Breast epithelium (tissue), 3 donors: Measurements from ENCODE around the gene PRKG1.

Experiments used
- CTCF ChIP-seq, 3 donors: fragments of 450-650 bp; IDR thresholded peaks; one replicate each; pipeline ENCODE4 v1.5.1; 2016 to 2017; ENCODE audit warnings: antibody characterized with exemption in 3 of 3, mild to moderate bottlenecking in 3 of 3, moderate library complexity in 3 of 3
- POLR2A ChIP-seq: fragments of 450-650 bp; IDR thresholded peaks from one replicate; pipeline ENCODE4 v1.6.1; 2016; ENCODE audit warnings: antibody characterized with exemption, mild to moderate bottlenecking, moderate library complexity
- POLR2AphosphoS5 ChIP-seq, 3 donors: sonication (generic); formaldehyde crosslinking; IDR thresholded peaks; one replicate each; pipeline ENCODE4 v1.6.1; 2017; ENCODE audit warnings: antibody characterized with exemption in 3 of 3

DNA sequence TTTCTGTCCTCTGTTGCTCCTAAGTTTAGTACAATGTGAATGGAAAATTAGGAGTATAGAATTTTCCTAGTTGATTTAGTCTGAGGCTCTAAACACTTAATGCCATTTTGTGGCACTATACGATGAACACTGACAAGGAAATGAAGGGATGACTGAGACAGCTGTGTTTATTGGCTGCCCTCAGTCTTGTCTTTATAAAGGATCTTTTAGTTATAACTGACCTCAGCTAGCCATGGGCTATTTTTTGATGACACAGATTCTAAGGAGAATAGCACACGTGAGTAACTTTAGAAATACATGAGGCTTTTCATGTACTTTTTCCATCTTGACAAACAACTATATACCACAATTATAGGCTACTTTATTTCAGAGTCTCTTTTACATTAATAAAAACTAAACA lies 113.7 kb downstream of the PRKG1 start:
- TF ChIP-seq POLR2A: no peak
- TF ChIP-seq CTCF (IDR thresholded peaks at IDR 0.05): no peak
- TF ChIP-seq POLR2AphosphoS5 (IDR thresholded peaks at IDR 0.05): no peak
